HG02763 (cell line): ENCODE measurements around the gene RPS24.
"Not testable (repeated sequence)": the region's sequence is repeated elsewhere in the genome, so short reads cannot be mapped to it uniquely, and the experiment has no call there.

Source experiments
- ATAC-seq: cut with Tn5 transposase; IDR thresholded peaks from one replicate; pipeline ENCODE4 v1.9.1; 2021; ENCODE audit warnings: mild to moderate bottlenecking, moderate library complexity; ENCODE audit not compliant: unreplicated experiment

The RPS24 gene

GRCh38 chr10:78033637-78034470 lies at the start of gene RPS24:
Gene RPS24, plus strand, starts transcription at chr10:78033863. Its CDS starts 39 bp downstream, at chr10:78033902.
- ATAC-seq = peak; percentile 84

- no peak for ATAC-seq
These were observed 48.7 kb upstream of the RPS24 start for GRCh38 chr10:77984986-77985385.

- ATAC-seq = no peak
These were observed 45.9 kb upstream of the RPS24 start for GRCh38 chr10:77987671-77988255.

- no peak for ATAC-seq
These were observed 44.5 kb upstream of the RPS24 start for GRCh38 chr10:77989081-77989724.

GRCh38 chr10:77993620-77994019 lies 40.0 kb upstream of the RPS24 start:
- ATAC-seq = no peak

- not testable (repeated sequence) for ATAC-seq
These were observed 34.9 kb upstream of the RPS24 start for GRCh38 chr10:77998780-77999179.

GRCh38 chr10:78000206-78000605 lies 33.5 kb upstream of the RPS24 start:
- ATAC-seq = no peak

GRCh38 chr10:78000956-78001472 lies 32.6 kb upstream of the RPS24 start:
- no peak for ATAC-seq

- no peak for ATAC-seq
These were observed 30.9 kb upstream of the RPS24 start for GRCh38 chr10:78002541-78003288.

GRCh38 chr10:78004215-78005026 lies 29.2 kb upstream of the RPS24 start:
- ATAC-seq = no peak

GRCh38 chr10:78007172-78007571 lies 26.5 kb upstream of the RPS24 start:
- no peak for ATAC-seq

- no peak for ATAC-seq
These were observed 24.0 kb upstream of the RPS24 start for GRCh38 chr10:78009662-78010061.

- no peak for ATAC-seq
These were observed 23.4 kb upstream of the RPS24 start for GRCh38 chr10:78010278-78010677.

- ATAC-seq = no peak
These were observed 22.6 kb upstream of the RPS24 start for GRCh38 chr10:78011065-78011464.

GRCh38 chr10:78013564-78013963 lies 20.1 kb upstream of the RPS24 start:
- no peak for ATAC-seq

GRCh38 chr10:78015546-78015945 lies 18.1 kb upstream of the RPS24 start:
- ATAC-seq = no peak

- no peak for ATAC-seq
These were observed 15.8 kb upstream of the RPS24 start for GRCh38 chr10:78017856-78018255.

GRCh38 chr10:78019264-78019663 lies 14.4 kb upstream of the RPS24 start:
- ATAC-seq = no peak

- ATAC-seq = no peak
These were observed 12.5 kb upstream of the RPS24 start for GRCh38 chr10:78021201-78021600.

GRCh38 chr10:78023741-78024140 lies 9.9 kb upstream of the RPS24 start:
- no peak for ATAC-seq
